Stimulated activated CD4-positive, alpha-beta T cell treated with anti-CD3 and anti-CD28 coated beads, TNF-alpha, amount 100 ng/mL, for 4 hours (primary cell): ENCODE results near the gene IDNK.

Experiments
- DNase-seq, 3 experiments: peaks; one replicate each; pipeline ENCODE4 v3.0.0-alpha.2; 2020; ENCODE audit warnings: low read depth in 3 of 3

Gene IDNK

GRCh38 chr9:83691492-83691891, 68.5 kb downstream of the IDNK start:
- no peak for DNase-seq
